IPS-18a (cell line): ENCODE results near the gene PI4KB.

Experiments
- H3K27ac ChIP-seq: one replicate; pipeline ENCODE4 v1.5.1; 2013; ENCODE audit warnings: low read length
- H3K27me3 ChIP-seq: one replicate; pipeline ENCODE4 v1.6.1; 2013; ENCODE audit warnings: mild to moderate bottlenecking, low read length; ENCODE audit not compliant: control insufficient read depth, insufficient read depth
- H3K36me3 ChIP-seq: one replicate; pipeline ENCODE4 v1.6.1; 2013; ENCODE audit warnings: low read depth, low read length; ENCODE audit not compliant: control insufficient read depth
- H3K4me1 ChIP-seq: one replicate; pipeline ENCODE4 v1.6.1; 2013; ENCODE audit warnings: low read depth, low read length; ENCODE audit not compliant: control insufficient read depth
- H3K4me3 ChIP-seq: one replicate; pipeline ENCODE4 v1.5.1; 2013; ENCODE audit warnings: low read length
- H3K9ac ChIP-seq: one replicate; pipeline ENCODE4 v1.6.1; 2013; ENCODE audit warnings: mild to moderate bottlenecking, low read length, moderate library complexity
- H3K9me3 ChIP-seq: one replicate; pipeline ENCODE4 v1.6.1; 2013; ENCODE audit warnings: low read depth, low read length; ENCODE audit not compliant: control insufficient read depth

Gene PI4KB

GRCh38 chr1:151259351-151259750 lies 67.9 kb downstream of the PI4KB start:
- H3K9ac ChIP-seq, result no peak overlapping the region
- no peak overlapping the region for H3K27ac ChIP-seq
- no peaks in the 10 kb centered on the region for H3K9me3 ChIP-seq
- H3K4me1 ChIP-seq, result peaks cover 6% of the 10 kb centered on the region
- no peak overlapping the region for H3K4me3 ChIP-seq
- no peaks in the 10 kb centered on the region for H3K27me3 ChIP-seq
- peaks cover 20% of the 10 kb centered on the region for H3K36me3 ChIP-seq

GRCh38 chr1:151255381-151255780 lies 71.8 kb downstream of the PI4KB start:
- H3K27me3 ChIP-seq, result no peaks in the 10 kb centered on the region

GRCh38 chr1:151254217-151255213 lies 72.7 kb downstream of the PI4KB start, which contains the start of gene PSMD4:
TSS of gene PSMD4 (plus strand) at chr1:151254734. CDS start at chr1:151254783, 49 bp downstream.
- Histone ChIP-seq H3K4me3 (peak within 1 kb of the TSS; percentile 88), H3K27ac (peak within 1 kb of the TSS; percentile 75), H3K9me3 (no peaks in the 10 kb centered on the region), H3K9ac (peak within 1 kb of the TSS; percentile 93), H3K27me3 (no peaks in the 10 kb centered on the region), H3K4me1 (peaks cover 6% of the 10 kb centered on the region), H3K36me3 (peaks cover 3% of the 10 kb centered on the region)

More at GRCh38 chr1:151255381-151255780, 71.8 kb downstream of the PI4KB start:
- Histone ChIP-seq H3K27ac (peak overlapping the region; percentile 75), H3K36me3 (no peaks in the 10 kb centered on the region), H3K9ac (peak overlapping the region; percentile 93), H3K4me3 (peak overlapping the region; percentile 88), H3K4me1 (peaks cover 6% of the 10 kb centered on the region), H3K9me3 (no peaks in the 10 kb centered on the region)

- Histone ChIP-seq H3K9ac (no peak overlapping the region), H3K27ac (no peak overlapping the region), H3K4me1 (peaks cover 6% of the 10 kb centered on the region), H3K36me3 (peaks cover 21% of the 10 kb centered on the region), H3K4me3 (no peak overlapping the region), H3K27me3 (no peaks in the 10 kb centered on the region), H3K9me3 (no peaks in the 10 kb centered on the region)
Measured at GRCh38 chr1:151251656-151252470, 75.4 kb downstream of the PI4KB start.

- no peak overlapping the region for H3K4me3 ChIP-seq
Measured at GRCh38 chr1:151246786-151247185, 80.4 kb downstream of the PI4KB start.

GRCh38 chr1:151243683-151244216 lies 83.5 kb downstream of the PI4KB start:
- Histone ChIP-seq H3K27ac (no peak overlapping the region), H3K4me1 (no peaks in the 10 kb centered on the region), H3K9ac (no peak overlapping the region), H3K27me3 (no peaks in the 10 kb centered on the region), H3K9me3 (no peaks in the 10 kb centered on the region), H3K36me3 (peaks cover 88% of the 10 kb centered on the region), H3K4me3 (no peak overlapping the region)

More at GRCh38 chr1:151246786-151247185, 80.4 kb downstream of the PI4KB start:
- H3K9me3 ChIP-seq, result no peaks in the 10 kb centered on the region
- peaks cover 70% of the 10 kb centered on the region for H3K36me3 ChIP-seq
- no peak overlapping the region for H3K27ac ChIP-seq
- H3K4me1 ChIP-seq, result no peaks in the 10 kb centered on the region
- H3K9ac ChIP-seq, result no peak overlapping the region
- H3K27me3 ChIP-seq, result no peaks in the 10 kb centered on the region

GRCh38 chr1:151242442-151242841 lies 84.8 kb downstream of the PI4KB start:
- H3K36me3 ChIP-seq, result peaks cover 90% of the 10 kb centered on the region
- H3K27ac ChIP-seq, result no peak overlapping the region
- H3K4me3 ChIP-seq, result no peak overlapping the region
- H3K4me1 ChIP-seq, result no peaks in the 10 kb centered on the region
- H3K9me3 ChIP-seq, result no peaks in the 10 kb centered on the region
- H3K27me3 ChIP-seq, result no peaks in the 10 kb centered on the region
- no peak overlapping the region for H3K9ac ChIP-seq
